Posterior vena cava (tissue), 2 donors: ENCODE results near the gene KIAA1614. TPM values are rescaled to one million over a fixed set of nuclear protein-coding genes. Genes with fewer than 3 reads are reported as not detected.
A peak's percentile ranks its signal among the peaks of the same experiment; 100 is the strongest.

Experiments
- DNase-seq: peaks from one replicate; pipeline ENCODE4 v3.0.0-alpha.2; 2020; ENCODE audit warnings: low spot score
- intact Hi-C, 2 donors: fragments of 100-400 bp; cut with DNase I; formaldehyde crosslinking; loops; one replicate each; pipeline versions ENCODE4 v1.14.1 to v1.14.2; 2022 to 2023
- total RNA-seq, 2 donors: library from RNA; stranded (reverse); fragmentation: NEBNext Ultra II Directional; extraction: Animal tissue kit (Norgen Biotek cat#: 25700); gene quantifications; one replicate each; pipeline ENCODE4 v1.2.1, GENCODE V29; 2021
- donor health status: DM: yes; HTN: yes; CAD: no.
- donor health status: DM: yes; HTN: yes; CAD: no.

Gene KIAA1614
- total RNA-seq, 2 donors from 2014 or later = 10.7 to 12.7 TPM

GRCh38 chr1:180901076-180901990 is 11.4 kb upstream of the KIAA1614 start:
- no peak for DNase-seq
- intact Hi-C loops = no loop called here

GRCh38 chr1:180902541-180902940 is 10.2 kb upstream of the KIAA1614 start:
- intact Hi-C loops = no loop called here
- no peak for DNase-seq

- intact Hi-C loops = no loop called here
Measured at GRCh38 chr1:180905927-180906326, 6.8 kb upstream of the KIAA1614 start.

GRCh38 chr1:180906511-180906910 is 6.2 kb upstream of the KIAA1614 start:
- intact Hi-C loops = no loop called here
- no peak for DNase-seq

More at GRCh38 chr1:180905927-180906326, 6.8 kb upstream of the KIAA1614 start:
- no peak for DNase-seq

GRCh38 chr1:180907313-180908055 is 5.2 kb upstream of the KIAA1614 start:
- DNase-seq = no peak
- intact Hi-C loops = no loop called here

GRCh38 chr1:180908074-180908765 is 4.5 kb upstream of the KIAA1614 start:
- intact Hi-C loops = no loop called here
- peak; percentile 51 for DNase-seq

GRCh38 chr1:180909005-180909414 is 3.7 kb upstream of the KIAA1614 start:
- DNase-seq = no peak
- intact Hi-C loops = no loop called here

GRCh38 chr1:180909462-180909976 is 3.2 kb upstream of the KIAA1614 start:
- no peak for DNase-seq
- intact Hi-C loops = no loop called here

- peak; percentile 79 for DNase-seq
- intact Hi-C loops = loop anchor here in 1 of 2 donors (5.0 kb wide), 1 partner anchor 231 kb away; no protein-coding TSS in a partner anchor
Measured at GRCh38 chr1:180911640-180912191, 981 bp upstream of the KIAA1614 start.

GRCh38 chr1:180912211-180912800 is 391 bp upstream of the KIAA1614 start:
- intact Hi-C loops = loop anchor here in 1 of 2 donors (5.0 kb wide), 1 partner anchor 230 kb away; no protein-coding TSS in a partner anchor

GRCh38 chr1:180915426-180915965 is 2.8 kb downstream of the KIAA1614 start:
- intact Hi-C loops = no loop called here
- peak; percentile 18 for DNase-seq

More at GRCh38 chr1:180912211-180912800, 391 bp upstream of the KIAA1614 start:
- DNase-seq = peak; percentile 85

GRCh38 chr1:180916012-180916770 is 3.5 kb downstream of the KIAA1614 start:
- DNase-seq = peak; percentile 69
- intact Hi-C loops = no loop called here

- DNase-seq = no peak
- intact Hi-C loops = no loop called here
Measured at GRCh38 chr1:180916771-180917170, 4.1 kb downstream of the KIAA1614 start.

- no peak for DNase-seq
- intact Hi-C loops = no loop called here
Measured at GRCh38 chr1:180917306-180918065, 4.8 kb downstream of the KIAA1614 start.

- no peak for DNase-seq
- intact Hi-C loops = no loop called here
Measured at GRCh38 chr1:180918519-180918918, 5.8 kb downstream of the KIAA1614 start.

- DNase-seq = no peak
- intact Hi-C loops = no loop called here
Measured at GRCh38 chr1:180919183-180919700, 6.5 kb downstream of the KIAA1614 start.

GRCh38 chr1:180920193-180920592 is 7.5 kb downstream of the KIAA1614 start:
- intact Hi-C loops = no loop called here
- no peak for DNase-seq
